Progenitor cell of endocrine pancreas (in vitro differentiated cells): Measurements from ENCODE around the gene WDFY2. TPM values are rescaled to one million over a fixed set of nuclear protein-coding genes. Genes with fewer than 3 reads are reported as not detected.
A peak's percentile ranks its signal among the peaks of the same experiment; 100 is the strongest.

Experiments used
- DNase-seq: peaks from one replicate; pipeline ENCODE4 v3.0.0; 2021; ENCODE audit warnings: low spot score; ENCODE audit not compliant: unreplicated experiment
- H3K27ac Mint-ChIP-seq: 2 replicates; pipeline ENCODE4 v1.8.0; 2021; ENCODE audit warnings: mild to moderate bottlenecking, moderate library complexity, mixed read lengths
- H3K27me3 Mint-ChIP-seq: 2 replicates; pipeline ENCODE4 v1.8.0; 2021; ENCODE audit warnings: mixed read lengths
- H3K36me3 Mint-ChIP-seq: 2 replicates; pipeline ENCODE4 v1.8.0; 2022; ENCODE audit warnings: mixed read lengths; ENCODE audit not compliant: insufficient read depth
- H3K4me1 Mint-ChIP-seq: 2 replicates; pipeline ENCODE4 v1.8.0; 2021; ENCODE audit warnings: low read depth, mixed read lengths
- H3K4me3 Mint-ChIP-seq: 2 replicates; pipeline ENCODE4 v1.8.0; 2021; ENCODE audit warnings: low read depth, mild to moderate bottlenecking, moderate library complexity, mixed read lengths
- H3K9me3 Mint-ChIP-seq: 2 replicates; pipeline ENCODE4 v1.8.0; 2021; ENCODE audit warnings: low read depth, mixed read lengths
- total RNA-seq: library from RNA; stranded (reverse); gene quantifications from 2 replicates; pipeline ENCODE4 v1.2.1, GENCODE V29; 2021
- TF ChIP-seq, protein P1 (sequence below): fragments of 200-600 bp; sonication (generic); IDR thresholded peaks from one replicate; pipeline ENCODE4 v1.5.0; 2021; ENCODE audit warnings: antibody characterized with exemption, mild to moderate bottlenecking; ENCODE audit not compliant: unreplicated experiment

The WDFY2 gene
- total RNA-seq, 1 donor from 2014 or later: 17.2 TPM

DNA sequence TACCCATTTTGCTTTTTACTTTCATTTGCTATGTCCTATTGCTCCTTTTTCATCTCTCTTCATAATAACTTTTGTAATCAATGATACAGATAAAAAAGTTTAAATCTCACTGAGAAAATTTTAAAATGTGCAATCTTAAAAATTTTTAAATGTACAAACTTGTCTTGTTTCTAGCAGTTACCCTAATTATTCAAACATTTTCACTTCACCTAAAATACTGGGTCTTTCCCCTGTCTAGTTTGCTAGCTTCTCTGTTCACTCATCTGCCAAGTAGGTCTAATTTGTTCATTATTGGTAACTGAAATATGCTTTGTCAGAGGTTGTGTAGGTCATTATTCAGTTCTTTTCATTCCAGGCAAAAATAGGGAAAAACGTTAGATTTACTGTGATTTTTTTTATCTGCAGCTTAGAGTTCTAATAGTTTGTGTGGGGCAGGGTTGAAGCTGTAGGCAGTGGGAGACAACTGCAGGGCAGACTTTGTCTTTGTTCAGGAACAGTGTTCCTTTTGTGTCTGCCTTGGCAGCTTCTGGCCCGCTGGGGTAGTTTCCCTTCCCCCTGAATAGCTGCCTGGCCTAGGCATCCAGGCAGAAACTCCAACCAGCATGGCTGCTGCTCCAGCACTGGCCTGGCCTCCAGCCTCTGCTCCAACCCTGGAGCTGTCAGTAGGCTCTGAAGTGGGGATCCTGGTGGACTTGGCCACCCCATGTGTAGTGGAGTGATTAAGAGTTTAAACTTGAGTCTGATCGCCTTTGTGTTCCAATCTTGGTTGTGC, 48.5 kb downstream of the WDFY2 start:
- Mint-ChIP-seq H3K27ac (peak overlapping the region; percentile 84), H3K27me3 (no peaks in the 10 kb centered on the region), H3K36me3 (no peaks in the 10 kb centered on the region), H3K4me1 (peaks cover 35% of the 10 kb centered on the region), H3K4me3 (peak overlapping the region; percentile 12), H3K9me3 (no peaks in the 10 kb centered on the region)
- TF ChIP-seq, protein P1, sequence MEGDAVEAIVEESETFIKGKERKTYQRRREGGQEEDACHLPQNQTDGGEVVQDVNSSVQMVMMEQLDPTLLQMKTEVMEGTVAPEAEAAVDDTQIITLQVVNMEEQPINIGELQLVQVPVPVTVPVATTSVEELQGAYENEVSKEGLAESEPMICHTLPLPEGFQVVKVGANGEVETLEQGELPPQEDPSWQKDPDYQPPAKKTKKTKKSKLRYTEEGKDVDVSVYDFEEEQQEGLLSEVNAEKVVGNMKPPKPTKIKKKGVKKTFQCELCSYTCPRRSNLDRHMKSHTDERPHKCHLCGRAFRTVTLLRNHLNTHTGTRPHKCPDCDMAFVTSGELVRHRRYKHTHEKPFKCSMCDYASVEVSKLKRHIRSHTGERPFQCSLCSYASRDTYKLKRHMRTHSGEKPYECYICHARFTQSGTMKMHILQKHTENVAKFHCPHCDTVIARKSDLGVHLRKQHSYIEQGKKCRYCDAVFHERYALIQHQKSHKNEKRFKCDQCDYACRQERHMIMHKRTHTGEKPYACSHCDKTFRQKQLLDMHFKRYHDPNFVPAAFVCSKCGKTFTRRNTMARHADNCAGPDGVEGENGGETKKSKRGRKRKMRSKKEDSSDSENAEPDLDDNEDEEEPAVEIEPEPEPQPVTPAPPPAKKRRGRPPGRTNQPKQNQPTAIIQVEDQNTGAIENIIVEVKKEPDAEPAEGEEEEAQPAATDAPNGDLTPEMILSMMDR: no peak
- DNase-seq: no peak

DNA sequence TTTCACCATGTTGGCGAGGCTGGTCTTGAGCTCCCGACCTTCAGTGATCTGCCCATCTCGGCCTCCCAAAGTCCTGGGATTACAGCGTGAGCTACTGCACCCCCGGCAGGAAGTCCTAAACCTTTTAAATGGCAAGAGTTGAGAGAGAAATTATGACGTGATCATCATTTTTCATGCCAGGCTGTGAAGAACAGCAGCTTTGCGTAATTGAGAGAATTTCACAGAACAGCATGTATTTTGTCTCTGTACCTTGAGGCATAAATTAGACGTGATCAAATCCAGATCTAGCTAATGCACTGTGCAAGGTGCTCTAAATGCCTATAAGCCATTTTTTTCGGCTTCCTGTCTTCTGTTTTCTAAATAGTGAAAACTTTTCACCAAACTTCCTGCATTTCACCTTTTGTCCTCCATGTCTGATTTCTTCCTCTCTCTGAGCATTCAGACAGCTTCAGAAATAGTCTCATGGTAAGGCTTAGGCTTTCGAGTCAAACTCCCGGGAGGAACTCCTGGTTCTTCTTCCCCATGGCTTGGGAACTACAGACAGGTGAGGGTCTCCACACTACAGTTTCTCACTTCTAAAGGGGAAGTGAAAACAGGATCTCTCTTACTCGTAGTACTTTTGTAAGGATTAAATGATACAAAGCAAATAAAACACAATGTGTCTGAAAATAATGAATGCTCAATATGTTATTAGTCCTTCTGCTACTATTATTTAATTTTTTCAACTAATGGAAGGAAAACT, 51.0 kb downstream of the WDFY2 start:
- H3K4me1 Mint-ChIP-seq: peaks cover 48% of the 10 kb centered on the region
- no peaks in the 10 kb centered on the region for H3K9me3 Mint-ChIP-seq
- DNase-seq: no peak
- H3K27ac Mint-ChIP-seq: peak overlapping the region; percentile 93
- H3K36me3 Mint-ChIP-seq: no peaks in the 10 kb centered on the region
- TF ChIP-seq, protein P1: no peak
- H3K27me3 Mint-ChIP-seq: no peaks in the 10 kb centered on the region
- H3K4me3 Mint-ChIP-seq: no peak overlapping the region

DNA sequence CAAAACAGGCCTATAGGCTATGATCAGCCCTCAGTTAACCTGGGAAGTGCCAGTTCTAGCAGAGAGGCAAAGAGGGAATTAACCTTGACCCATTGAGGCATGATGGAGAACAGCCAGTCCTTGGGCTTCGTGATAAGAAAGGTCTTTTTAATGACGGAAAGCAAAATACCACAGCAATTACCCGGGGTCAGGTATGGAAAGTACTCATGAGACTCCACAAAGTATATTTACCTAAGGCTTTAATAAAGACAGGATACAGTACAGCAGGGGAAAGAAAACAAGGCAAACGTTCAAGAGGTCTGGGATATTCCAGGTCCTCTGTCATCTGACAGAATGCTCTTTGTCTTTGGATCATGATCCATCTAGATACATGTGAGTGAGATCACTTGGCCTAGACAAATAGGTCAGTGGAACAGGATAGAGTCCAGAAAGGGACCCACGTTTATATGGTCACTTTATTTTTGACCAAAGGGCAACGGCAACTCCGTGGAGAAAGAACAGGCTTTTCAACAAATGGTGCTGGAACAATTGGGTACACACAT, 52.2 kb downstream of the WDFY2 start:
- H3K4me1 Mint-ChIP-seq: peaks cover 48% of the 10 kb centered on the region
- TF ChIP-seq, protein P1: no peak
- H3K27me3 Mint-ChIP-seq: no peaks in the 10 kb centered on the region
- H3K36me3 Mint-ChIP-seq: no peaks in the 10 kb centered on the region
- H3K4me3 Mint-ChIP-seq: no peak overlapping the region
- H3K27ac Mint-ChIP-seq: peak overlapping the region; percentile 93
- DNase-seq: no peak
- no peaks in the 10 kb centered on the region for H3K9me3 Mint-ChIP-seq

DNA sequence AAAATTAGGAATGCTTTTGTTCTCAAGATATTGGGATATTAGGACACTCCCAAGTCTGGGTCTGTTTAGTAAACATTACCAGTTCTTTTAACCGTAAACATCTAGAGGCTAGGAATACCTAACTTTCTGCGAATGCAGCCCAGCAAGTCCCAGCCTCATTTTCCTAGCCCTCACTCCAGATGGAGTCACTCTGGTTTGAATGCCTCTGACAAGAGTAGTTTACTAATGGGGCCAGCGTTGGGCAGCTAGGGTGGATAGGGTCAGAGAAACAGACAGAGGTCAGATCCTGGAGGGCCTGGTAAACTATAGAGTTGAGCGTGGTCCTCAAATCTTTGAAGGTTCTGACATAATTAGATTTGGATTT, 53.6 kb downstream of the WDFY2 start:
- Mint-ChIP-seq H3K27ac (peak overlapping the region; percentile 14), H3K4me1 (peaks cover 42% of the 10 kb centered on the region), H3K36me3 (peaks cover 2% of the 10 kb centered on the region), H3K9me3 (no peaks in the 10 kb centered on the region), H3K27me3 (no peaks in the 10 kb centered on the region), H3K4me3 (no peak overlapping the region)
- no peak for DNase-seq
- TF ChIP-seq, protein P1: no peak

DNA sequence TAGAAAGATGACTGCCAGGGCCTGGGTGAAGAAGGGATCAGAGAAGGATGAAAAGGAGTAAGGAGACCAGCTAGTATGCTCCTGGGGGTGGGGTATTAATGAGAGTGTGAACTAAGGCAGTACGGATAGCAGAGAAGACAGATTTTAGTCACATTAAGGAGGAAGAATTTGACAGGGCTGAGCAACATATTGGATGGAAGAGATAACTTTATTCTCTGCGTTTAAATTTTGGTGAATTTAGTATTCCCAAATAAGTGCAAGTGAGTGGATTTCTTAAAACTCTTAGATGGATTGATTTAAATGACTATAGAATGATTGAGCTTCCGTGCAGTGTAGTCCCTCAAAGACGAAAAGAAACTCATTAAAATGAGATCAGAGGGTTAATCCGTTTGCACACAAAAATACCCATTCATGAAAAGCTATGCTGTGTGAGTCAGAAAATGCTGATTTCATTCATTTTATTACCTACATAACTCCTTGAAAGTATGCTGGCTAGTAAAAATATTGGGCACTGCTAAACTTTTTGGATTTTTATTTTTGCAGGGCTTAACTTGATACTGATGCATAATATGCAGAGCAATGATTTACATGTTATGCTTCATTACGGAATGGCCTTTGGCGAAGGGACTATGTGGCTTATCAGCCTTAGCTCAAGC, 54.1 kb downstream of the WDFY2 start:
- peak overlapping the region; percentile 14 for H3K27ac Mint-ChIP-seq
- peaks cover 2% of the 10 kb centered on the region for H3K36me3 Mint-ChIP-seq
- TF ChIP-seq, protein P1: no peak
- DNase-seq: no peak
- no peaks in the 10 kb centered on the region for H3K9me3 Mint-ChIP-seq
- H3K4me3 Mint-ChIP-seq: no peak overlapping the region
- no peaks in the 10 kb centered on the region for H3K27me3 Mint-ChIP-seq
- H3K4me1 Mint-ChIP-seq: peaks cover 37% of the 10 kb centered on the region
